Hypothalamus (tissue), 51 donors: ENCODE measurements around the gene RCAN2.
"Not testable (repeated sequence)": the region's sequence is repeated elsewhere in the genome, so short reads cannot be mapped to it uniquely, and the experiment has no call there.

Experiments
- DNase-seq, 51 donors: peaks; one replicate each; lab custom pipeline; 2025; lab: John Stamatoyannopoulos, UW

RCAN2 gene

GRCh38 chr6:46352541-46353268 is 138.5 kb downstream of the RCAN2 start:
- DNase-seq: no peak

DNA sequence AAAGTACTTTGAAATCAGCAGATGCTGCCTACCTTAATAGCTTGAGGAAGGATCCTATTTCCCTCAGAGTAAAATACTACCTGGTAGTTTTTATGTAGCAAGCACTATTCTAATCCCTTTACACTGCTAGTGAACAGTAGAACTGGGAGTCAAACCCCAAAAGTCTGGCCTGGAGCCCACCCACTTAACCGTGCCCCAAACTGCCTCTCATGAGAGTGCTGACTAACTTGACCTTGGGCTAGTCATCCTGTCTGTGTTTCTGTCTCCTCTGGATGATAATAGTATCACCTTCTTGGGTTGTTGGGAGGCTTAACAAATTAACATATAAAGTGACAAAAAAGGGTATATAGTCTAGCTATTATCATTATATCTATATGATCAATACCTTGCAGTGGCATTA is 140.5 kb downstream of the RCAN2 start:
- DNase-seq: no peak

GRCh38 chr6:46347669-46348068 is 143.6 kb downstream of the RCAN2 start:
- no peak for DNase-seq

- DNase-seq: no peak
Measured at GRCh38 chr6:46340246-46340645, 151.0 kb downstream of the RCAN2 start.

- DNase-seq: no peak
Measured at GRCh38 chr6:46338131-46338530, 153.1 kb downstream of the RCAN2 start.

GRCh38 chr6:46334442-46334841 is 156.8 kb downstream of the RCAN2 start:
- DNase-seq: no peak

- no peak for DNase-seq
Measured at GRCh38 chr6:46333481-46333880, 157.8 kb downstream of the RCAN2 start.

- not testable (repeated sequence) for DNase-seq
Measured at GRCh38 chr6:46332448-46332847, 158.8 kb downstream of the RCAN2 start.

DNA sequence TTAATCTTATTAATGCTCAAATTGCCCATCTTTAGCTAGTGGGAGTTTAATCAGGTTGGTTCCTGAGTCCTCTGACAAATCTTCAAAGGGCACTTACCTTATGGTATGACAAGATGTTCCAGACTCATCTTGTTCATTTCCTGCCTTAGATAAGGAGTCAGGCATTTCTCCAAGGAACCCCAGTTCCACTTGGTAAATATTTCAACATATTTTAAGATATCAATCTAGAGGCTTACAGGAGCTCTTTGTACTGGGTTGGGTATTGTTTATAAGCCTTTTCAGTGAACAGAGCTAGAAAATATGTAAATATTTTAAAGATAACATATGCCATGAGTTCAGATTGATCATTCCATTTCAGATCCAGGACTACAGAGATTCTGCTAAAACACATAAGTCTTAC is 159.8 kb downstream of the RCAN2 start:
- no peak for DNase-seq

DNA sequence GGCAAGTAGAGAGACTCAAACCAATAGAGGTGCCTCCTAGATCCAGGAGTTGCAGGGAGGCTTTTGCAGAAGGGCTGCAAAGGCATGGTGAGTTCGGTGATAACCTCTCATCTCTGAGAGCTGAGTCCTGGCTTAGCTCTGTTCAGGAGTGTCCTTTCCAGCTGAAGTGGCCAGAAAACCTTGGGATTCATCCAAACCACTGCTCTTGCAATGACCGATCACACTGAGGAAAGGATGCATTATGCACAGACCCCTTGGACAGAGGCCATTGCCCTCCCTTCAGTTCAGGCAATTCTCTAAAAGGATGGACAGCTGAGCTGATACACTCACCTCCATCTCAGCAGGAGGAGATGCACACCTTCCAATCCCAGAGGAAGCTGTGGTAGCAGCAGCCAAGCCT is 161.7 kb downstream of the RCAN2 start:
- no peak for DNase-seq

- no peak for DNase-seq
Measured at GRCh38 chr6:46327779-46328178, 163.5 kb downstream of the RCAN2 start.

DNA sequence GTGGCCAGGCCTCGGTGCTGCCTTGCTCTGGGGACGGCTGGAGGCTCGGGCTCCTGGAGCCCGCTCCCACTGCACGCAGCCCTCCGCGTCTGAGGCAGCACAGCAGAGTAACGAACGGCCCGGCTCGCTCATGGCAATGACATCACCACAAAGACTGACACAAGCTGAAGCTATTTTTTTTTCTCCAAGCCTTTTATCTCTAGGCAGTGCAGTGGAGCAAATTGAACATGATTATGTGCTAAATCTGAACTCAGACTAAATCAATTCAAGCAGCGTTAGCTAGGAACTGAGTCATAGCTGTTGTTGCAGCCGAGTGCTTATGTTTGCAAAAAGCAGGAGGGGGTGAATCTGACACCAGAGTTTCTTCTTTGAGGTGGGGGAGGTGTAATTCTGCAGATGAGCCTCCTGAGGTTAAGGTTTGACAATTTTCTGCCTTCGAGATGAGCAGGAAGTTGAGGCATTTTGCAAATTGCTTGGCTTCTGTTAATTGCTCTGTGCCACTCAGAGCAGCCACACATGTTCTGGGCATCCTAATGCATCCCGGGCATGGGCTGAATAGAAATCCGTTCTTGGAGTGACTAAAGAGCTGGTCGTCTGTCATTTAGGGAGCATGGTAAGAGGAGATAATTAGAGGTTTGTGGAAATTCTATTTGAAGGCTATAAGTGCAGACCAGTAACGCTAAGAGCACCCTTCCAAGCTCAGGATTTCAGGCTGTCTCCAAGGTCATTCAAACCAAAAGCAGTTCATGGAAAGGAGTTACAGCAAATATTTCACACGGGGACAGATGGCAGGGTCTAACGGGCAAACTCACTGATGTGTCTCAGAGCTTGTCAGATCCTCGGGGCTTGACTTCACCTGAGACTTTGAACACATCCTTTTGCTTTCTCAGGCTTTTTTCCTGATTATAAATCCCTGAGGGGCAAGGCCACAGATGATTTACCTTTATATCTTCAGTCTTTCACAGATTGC is 165.4 kb downstream of the RCAN2 start:
- peak in 48 of 51 donors; percentile 3 to 85 (median 50) for DNase-seq

GRCh38 chr6:46324706-46325105 is 166.5 kb downstream of the RCAN2 start:
- DNase-seq: peak in 2 of 51 donors; percentile 27 to 50

DNA sequence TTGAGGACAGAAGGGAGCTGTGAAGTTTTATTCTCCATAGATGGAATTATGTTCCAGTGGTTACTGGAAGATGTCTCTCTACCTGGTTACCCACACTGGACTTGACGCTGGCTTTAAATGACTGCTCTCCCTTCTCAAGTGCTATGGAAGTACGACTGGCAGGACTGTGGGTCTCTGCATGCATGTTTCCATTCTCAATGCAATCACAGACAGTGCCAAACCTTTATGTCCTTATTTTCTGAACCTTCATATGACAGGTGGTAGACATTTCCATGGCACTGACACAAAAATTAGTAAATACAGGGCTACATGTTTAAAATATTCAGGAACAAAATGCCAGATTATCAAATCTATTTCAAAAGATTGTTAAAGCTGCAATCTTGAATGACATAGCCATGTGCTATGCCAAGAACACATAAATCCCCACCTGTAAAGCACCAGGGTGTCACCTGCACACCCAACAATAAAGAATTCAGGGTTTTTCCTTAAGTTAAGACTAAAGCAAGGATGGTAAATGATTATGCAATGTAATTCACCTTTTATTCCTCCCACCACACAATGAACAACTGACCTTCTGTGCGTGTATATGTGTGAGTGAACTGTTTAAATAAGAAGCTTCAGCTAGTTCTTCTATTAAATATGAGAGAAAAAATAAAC is 167.2 kb downstream of the RCAN2 start:
- DNase-seq: no peak

GRCh38 chr6:46323312-46323965 is 167.8 kb downstream of the RCAN2 start:
- no peak for DNase-seq

- DNase-seq: no peak
Measured at GRCh38 chr6:46320505-46320904, 170.7 kb downstream of the RCAN2 start.

- DNase-seq: no peak
Measured at GRCh38 chr6:46315589-46315988, 175.7 kb downstream of the RCAN2 start.

- DNase-seq: no peak
Measured at GRCh38 chr6:46312654-46313053, 178.6 kb downstream of the RCAN2 start.

DNA sequence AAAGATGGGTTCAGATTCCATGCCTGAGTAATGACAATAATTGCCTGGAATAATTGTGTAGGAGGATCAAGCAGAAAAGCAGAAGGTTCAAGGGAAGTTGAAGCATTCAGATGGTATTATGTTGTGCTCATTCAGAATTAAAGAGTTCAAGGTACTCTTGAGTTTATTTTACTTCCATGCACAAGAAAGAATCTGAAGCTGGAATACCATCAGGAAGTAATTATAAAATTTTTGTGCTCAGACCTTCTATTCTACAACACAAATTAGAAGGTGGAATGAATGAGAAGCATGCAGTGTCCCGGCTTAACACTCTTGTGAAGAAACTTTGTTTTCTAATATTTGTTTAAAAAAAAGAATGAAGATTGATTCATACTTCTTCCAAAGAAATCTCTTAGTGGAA is 181.1 kb downstream of the RCAN2 start:
- DNase-seq: no peak

- no peak for DNase-seq
Measured at GRCh38 chr6:46306431-46306830, 184.8 kb downstream of the RCAN2 start.

DNA sequence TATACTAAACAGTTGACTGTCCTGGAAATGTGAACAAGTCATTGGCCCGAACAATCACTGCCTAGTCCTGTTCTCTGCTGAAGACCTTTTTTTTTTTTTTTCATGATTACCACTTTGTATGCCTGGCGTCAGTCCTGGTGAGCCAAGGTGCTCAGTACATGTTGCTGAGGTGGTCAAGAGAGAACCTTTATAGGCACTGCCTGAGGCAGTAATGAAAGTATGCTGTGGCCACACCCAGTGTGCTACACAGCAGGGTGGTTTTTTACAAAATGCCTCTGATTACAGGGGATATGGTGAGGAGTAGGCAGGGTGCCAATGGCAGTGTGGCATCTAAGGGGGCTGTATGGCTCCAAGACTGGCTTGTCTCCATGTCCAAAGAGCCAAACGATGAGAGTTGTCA is 185.4 kb downstream of the RCAN2 start:
- DNase-seq: no peak
